ENCODE data around the gene LRRC61. TPM values are rescaled to one million over a fixed set of nuclear protein-coding genes. Genes with fewer than 3 reads are reported as not detected.

Gene LRRC61
- total RNA-seq, 1 experiment from 2014 or later = 48.1 TPM

DNA sequence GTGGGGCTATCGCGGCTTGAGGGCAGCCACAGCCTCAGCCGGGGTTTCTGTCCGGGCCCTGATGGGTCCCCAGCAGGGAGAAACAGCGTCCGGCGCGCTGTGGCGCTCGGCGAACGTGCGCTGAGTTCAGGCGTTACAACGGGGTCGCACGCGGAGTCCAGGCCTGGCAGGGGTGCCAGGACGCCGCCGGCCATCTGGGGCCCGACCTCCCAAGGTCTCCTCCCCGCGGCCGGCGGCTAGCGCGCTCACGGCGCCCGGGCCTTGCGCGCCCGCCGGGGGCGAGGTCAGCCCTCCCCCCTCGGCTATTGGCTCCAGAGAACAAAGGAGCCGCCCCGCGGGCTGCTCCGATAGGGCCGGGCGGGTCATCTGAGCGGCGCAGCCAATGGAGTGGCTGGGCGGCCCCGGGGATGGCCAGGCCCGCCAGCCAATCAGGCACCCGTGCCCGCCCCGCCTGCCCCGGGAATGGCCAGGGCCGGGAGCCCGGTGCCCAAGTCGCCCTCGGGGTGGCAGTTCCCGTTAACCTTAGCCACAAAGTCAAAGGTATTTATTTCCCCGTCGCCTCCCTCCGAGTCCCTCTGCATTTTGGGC, 55.8 kb downstream of the LRRC61 start, which contains the start of gene ZNF775:
ZNF775 (plus strand) TSS at position 478 of the 588 bp plus-strand sequence. CDS start 9,141 bp downstream, outside the sequence.
- no peak for TF ChIP-seq EZH2 (IDR thresholded peaks at IDR 0.05; ENCODE audit: borderline replicate concordance, low read depth, low read length, poor library complexity, severe bottlenecking)
- TF ChIP-seq CTCF (conservative IDR thresholded peaks at IDR 0.05; ENCODE audit: low read depth, low read length) = no peak
- Histone ChIP-seq H3K27ac (ENCODE audit: low read depth, low read length, poor library complexity, severe bottlenecking) (peak within 1 kb of the TSS; percentile 90), H3K4me3 (ENCODE audit: low read depth, low read length, poor library complexity, severe bottlenecking) (peak within 1 kb of the TSS; percentile 83), H3K9me3 (ENCODE audit: low read depth, low read length, poor library complexity, severe bottlenecking) (no peaks in the 10 kb centered on the region), H3K4me1 (ENCODE audit: insufficient read depth, low read length, poor library complexity, severe bottlenecking) (peaks cover 25% of the 10 kb centered on the region), H3K27me3 (replicated peaks; ENCODE audit: insufficient read depth, low read depth, low read length, poor library complexity) (no peaks in the 10 kb centered on the region), H3K36me3 (ENCODE audit: insufficient read depth, low read length, poor library complexity, severe bottlenecking) (peaks cover 13% of the 10 kb centered on the region)
- ChIA-PET CTCF (no interaction called here), POLR2A (ENCODE audit: low non-redundant PET) (no interaction called here)
- intact Hi-C loops (cut with micrococcal nuclease; ENCODE audit: unreplicated experiment) = no loop called here
- DNase-seq (ENCODE audit: low spot score) = peak; percentile 96
- no TSS peak for BruUV-seq (replicated peaks)

GRCh38 chr7:150379441-150380379, 56.6 kb downstream of the LRRC61 start:
- DNase-seq (ENCODE audit: low spot score) = no peak

DNA sequence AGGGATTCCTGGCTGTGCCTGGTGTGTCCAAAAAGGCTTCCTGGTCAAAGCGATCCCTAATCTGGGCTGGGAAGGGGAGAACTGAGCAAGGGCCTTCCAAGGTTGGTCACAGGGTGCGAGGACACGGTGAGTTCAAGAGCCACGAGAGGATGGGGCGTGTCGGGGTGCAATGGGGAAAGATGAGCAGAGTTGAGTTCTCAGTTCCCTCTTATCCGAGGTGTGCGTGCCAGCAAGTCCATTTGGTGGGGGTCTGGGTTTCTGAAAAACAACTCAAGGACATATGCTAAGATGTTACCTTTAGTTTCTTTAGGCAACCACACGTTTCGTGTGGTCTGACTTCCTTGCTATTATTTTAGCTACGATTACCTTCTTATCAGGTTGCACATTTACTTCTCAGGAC, 57.3 kb downstream of the LRRC61 start:
- intact Hi-C loops (cut with micrococcal nuclease; ENCODE audit: unreplicated experiment) = no loop called here
- Histone ChIP-seq H3K9me3 (ENCODE audit: low read depth, low read length, poor library complexity, severe bottlenecking) (no peaks in the 10 kb centered on the region), H3K36me3 (ENCODE audit: insufficient read depth, low read length, poor library complexity, severe bottlenecking) (peaks cover 6% of the 10 kb centered on the region), H3K27ac (ENCODE audit: low read depth, low read length, poor library complexity, severe bottlenecking) (no peak overlapping the region), H3K27me3 (replicated peaks; ENCODE audit: insufficient read depth, low read depth, low read length, poor library complexity) (no peaks in the 10 kb centered on the region), H3K4me1 (ENCODE audit: insufficient read depth, low read length, poor library complexity, severe bottlenecking) (peaks cover 27% of the 10 kb centered on the region), H3K4me3 (ENCODE audit: low read depth, low read length, poor library complexity, severe bottlenecking) (peak overlapping the region; percentile 83)
- ChIA-PET CTCF (no interaction called here), POLR2A (ENCODE audit: low non-redundant PET) (no interaction called here)
- TF ChIP-seq CTCF (conservative IDR thresholded peaks at IDR 0.05; ENCODE audit: low read depth, low read length) (no peak), EZH2 (IDR thresholded peaks at IDR 0.05; ENCODE audit: borderline replicate concordance, low read depth, low read length, poor library complexity, severe bottlenecking) (no peak)
- no TSS peak for BruUV-seq (replicated peaks)
- DNase-seq (ENCODE audit: low spot score) = no peak

More at GRCh38 chr7:150379441-150380379, 56.6 kb downstream of the LRRC61 start:
- TSS peak; percentile 65 for BruUV-seq (replicated peaks)
- Histone ChIP-seq H3K27me3 (replicated peaks; ENCODE audit: insufficient read depth, low read depth, low read length, poor library complexity) (no peaks in the 10 kb centered on the region), H3K4me3 (ENCODE audit: low read depth, low read length, poor library complexity, severe bottlenecking) (peak overlapping the region; percentile 83), H3K9me3 (ENCODE audit: low read depth, low read length, poor library complexity, severe bottlenecking) (no peaks in the 10 kb centered on the region), H3K36me3 (ENCODE audit: insufficient read depth, low read length, poor library complexity, severe bottlenecking) (peaks cover 6% of the 10 kb centered on the region), H3K27ac (ENCODE audit: low read depth, low read length, poor library complexity, severe bottlenecking) (peak overlapping the region; percentile 90), H3K4me1 (ENCODE audit: insufficient read depth, low read length, poor library complexity, severe bottlenecking) (peaks cover 27% of the 10 kb centered on the region)
- no peak for TF ChIP-seq EZH2 (IDR thresholded peaks at IDR 0.05; ENCODE audit: borderline replicate concordance, low read depth, low read length, poor library complexity, severe bottlenecking)
- no peak for TF ChIP-seq CTCF (conservative IDR thresholded peaks at IDR 0.05; ENCODE audit: low read depth, low read length)
- CTCF ChIA-PET = no interaction called here
- POLR2A ChIA-PET (ENCODE audit: low non-redundant PET) = no interaction called here
- intact Hi-C loops (cut with micrococcal nuclease; ENCODE audit: unreplicated experiment) = no loop called here
